GM21423 (cell line): Measurements from ENCODE around the gene B9D2.
A peak's percentile ranks its signal among the peaks of the same experiment; 100 is the strongest.

Source experiments
- ATAC-seq: cut with Tn5 transposase; IDR thresholded peaks from one replicate; pipeline ENCODE4 v1.9.1; 2021; ENCODE audit warnings: mild to moderate bottlenecking, moderate library complexity; ENCODE audit not compliant: unreplicated experiment

Gene B9D2

DNA sequence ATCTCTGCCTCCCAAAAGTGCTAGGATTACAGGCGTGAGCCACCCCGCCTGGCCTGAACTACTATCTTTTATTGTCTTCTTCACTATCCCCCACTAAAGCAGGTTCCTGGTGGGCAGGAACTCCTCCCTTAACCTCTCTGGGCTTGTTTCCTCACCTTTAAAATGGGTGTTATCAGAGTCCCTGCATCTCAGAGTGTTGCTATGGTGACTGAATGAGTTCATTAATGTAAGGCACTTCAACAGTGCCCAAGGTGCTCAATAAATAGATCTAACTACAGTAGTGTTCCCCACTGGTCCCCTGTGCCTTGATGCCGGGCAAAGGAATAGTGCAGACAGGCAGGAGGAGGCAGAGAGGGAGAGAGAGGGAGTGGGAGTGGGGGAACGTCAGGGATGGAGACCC, 33.5 kb downstream of the B9D2 start:
- ATAC-seq: no peak

DNA sequence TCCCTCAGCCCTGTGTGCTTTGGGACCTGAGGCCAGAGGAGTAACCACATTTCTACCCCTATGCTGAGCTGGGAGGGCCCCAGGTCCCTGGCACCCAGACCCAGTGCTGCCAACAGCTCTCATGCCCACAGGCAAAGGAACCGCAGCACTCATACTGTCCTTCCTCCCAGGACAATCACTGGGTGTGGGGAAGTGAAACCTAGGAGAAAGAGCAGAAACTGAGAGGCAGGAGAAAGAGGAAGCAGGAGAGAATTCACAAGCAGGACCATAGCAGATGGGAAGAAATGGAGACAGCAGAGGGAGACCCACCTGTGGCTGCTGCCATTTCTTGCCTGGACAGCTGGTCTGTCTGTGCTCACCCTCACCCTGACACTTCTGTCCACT, 35.1 kb downstream of the B9D2 start:
- no peak for ATAC-seq

DNA sequence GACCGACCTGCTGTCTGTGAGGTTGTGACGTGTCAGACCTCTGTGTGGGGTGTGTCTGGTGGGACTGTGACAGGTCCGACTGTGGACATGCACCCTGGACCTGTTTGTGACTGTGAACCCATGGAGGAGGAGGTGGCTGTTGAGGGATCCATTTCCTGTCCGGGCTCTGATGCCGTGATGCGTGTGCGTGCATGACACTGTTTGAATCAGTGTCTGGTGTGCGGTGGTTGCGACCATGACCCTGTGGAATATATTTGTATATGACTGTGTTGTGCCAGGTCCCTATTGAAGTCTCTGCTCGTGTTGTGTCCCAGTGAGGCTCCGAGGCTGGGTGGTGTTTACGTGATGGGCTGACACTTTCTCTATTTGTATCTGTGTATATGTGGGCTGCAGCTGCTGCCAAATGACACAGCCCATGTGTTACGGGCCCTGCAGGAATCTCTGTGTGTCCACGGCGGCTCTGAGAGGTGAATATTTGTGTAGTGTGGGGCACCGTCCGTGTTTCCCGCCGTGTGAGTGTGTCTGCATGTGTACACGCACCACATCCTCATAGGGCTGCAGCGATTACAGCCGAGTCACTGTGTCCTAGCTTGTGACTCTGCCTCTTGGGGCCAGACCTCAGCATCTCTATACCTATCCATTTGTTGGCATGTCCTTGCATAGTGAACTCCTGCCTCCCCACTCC, 35.6 kb downstream of the B9D2 start:
- ATAC-seq: peak; percentile 1

DNA sequence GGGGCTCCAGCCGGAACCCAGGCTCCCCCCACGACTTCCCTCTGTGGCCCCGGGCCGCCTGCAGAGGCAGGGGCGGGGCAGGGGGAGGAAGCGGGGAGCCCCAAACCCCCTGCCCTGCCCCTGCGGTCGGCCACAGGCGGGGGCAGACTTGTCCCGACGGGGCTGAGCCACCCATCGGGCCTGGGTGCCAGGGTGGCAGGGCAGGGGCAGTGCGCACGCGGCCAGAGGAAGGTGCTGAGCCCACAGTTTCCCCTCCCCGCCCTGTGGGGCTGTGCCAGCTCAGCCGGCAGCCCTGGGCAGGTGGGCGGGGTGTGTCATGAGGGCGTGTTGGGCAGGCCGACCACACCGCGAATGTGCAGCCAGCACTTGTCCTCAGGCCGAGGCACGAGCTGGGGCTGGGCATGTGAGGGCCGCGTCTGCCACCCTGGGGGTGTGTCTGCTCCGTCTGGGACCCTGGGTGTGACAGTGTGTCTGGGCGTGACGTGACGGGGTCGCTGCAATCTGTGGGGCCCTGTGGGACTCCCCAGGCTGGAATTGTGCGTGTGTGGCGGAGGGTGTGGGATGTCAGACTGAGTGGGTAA, 36.3 kb downstream of the B9D2 start:
- peak; percentile 47 for ATAC-seq

DNA sequence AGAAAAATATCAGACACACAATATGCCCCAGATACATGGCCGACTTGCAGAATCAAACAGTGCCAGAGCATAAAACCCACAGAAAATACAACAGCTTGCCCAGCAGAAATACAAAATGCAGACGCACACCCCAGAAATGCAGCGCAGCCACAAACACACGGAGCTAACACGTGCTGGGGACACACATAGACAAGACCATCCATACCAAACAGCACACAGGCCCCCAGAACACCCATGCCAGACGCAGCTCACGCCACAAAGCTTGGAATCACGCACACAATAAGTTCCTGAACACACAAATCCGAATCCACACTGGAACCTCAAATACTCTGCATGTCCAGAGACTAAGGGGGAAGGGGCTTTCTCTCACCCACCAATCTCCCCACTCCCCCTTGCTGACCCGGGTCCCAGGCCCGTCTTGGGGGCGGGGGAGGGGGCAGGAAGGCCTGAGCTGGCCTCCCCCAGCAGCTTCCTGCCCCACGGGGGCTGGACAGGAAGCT, 36.8 kb downstream of the B9D2 start:
- no peak for ATAC-seq

DNA sequence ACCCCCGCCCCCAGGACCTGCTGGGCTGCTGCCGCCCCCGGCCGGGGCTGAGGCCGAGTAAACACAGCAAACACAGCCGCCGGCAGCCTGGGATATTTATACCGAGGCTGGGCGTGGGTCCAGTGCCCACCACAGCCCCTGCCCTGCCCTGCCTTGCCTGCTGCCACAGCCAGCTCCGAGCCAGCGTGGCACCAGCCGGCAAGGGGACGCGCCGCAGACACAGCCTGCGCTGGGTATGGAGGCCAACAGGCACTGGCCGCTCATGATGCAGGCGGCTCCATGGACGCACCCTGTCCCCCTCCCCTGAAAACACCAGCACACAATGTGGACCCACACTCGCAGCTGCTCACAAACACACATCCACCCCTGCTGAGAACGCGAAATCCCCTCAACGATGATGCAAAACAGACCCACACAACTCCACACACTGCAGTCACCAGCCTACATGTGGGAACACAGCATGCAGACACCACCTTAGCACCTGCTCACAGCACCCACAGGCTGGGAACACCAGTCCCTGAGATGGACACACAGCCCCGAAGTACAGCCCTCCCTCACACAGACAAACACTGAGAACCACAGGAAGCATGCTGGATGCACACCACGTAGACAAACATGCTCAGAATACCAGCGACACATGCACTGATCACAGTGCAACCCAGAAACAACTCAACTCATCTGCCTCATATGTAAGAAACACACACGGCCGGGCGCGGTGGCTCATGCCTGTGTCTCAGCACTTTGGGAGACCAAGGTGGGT, 37.8 kb downstream of the B9D2 start:
- no peak for ATAC-seq

DNA sequence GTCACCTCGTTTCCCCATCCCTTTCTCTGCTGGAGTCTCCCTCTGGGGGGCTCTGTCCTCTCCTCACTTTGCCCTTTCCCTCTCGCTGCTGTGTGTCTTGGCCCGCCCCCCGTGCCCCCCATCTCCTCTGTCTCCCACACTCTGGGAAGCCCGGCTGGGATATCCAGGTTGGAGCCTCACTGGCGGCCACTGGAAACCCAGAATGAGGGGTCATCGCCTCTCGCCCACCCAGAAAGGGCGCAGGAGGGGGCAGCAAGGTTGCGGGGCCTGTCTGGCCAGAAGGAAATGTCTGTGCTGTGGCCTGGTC, 38.4 kb downstream of the B9D2 start:
- ATAC-seq: no peak

DNA sequence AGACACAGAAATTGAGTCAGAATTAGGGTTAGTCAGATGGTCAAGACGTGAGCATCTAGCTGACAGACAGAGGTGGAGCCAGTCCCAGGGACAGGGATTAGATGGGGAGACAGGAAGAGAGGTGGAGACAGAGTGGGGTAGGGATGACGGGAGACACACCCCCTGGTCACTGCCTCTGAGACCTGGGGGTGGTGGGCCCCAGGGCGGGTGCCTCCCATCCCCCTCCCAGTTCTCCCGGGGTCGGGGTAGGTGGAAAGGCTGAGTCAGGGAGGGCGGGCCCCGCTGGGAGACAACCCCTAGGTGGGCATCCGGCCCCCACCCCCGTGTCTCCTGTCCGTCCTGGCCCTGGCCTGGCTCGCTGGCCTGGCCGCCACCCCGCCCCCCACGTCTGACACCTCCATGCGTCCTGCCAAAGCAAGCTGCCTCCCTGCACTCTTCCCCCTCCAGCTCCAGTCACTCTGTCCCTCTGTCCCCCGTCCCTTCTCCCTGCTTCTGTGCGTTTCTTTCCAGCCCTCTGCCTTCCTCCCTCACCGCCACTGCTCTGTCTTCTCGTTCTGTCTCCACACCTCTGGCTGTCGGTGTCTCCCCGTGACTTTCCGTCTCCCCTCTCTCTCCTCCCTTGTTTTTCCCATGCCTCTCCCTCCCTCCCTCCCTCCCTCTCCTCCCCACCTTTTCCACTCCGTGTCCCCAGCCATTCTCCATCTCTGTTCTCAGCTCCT, 38.9 kb downstream of the B9D2 start:
- no peak for ATAC-seq

DNA sequence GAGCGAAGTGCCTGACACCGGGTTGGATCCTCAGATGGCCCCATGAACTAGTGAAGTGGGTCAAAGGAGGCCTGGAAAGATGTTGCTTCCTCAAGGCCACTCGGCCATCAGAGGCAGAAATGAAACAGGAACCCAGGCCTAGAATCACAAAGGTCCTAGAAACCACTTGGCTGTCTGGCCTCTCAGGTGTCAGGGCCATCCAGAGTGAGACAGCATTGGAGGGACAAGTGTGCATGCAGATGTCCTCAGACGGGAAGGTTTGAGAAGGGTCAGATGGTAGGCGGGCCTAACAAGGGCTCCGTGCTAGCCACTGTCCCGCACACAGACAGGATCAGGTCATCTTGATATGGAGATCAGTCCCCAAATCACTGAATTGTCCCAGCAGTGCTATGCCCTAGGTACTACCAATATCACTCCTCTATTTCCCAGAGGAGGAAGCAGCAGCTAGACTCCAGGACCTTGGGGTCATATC, 39.7 kb downstream of the B9D2 start:
- no peak for ATAC-seq

DNA sequence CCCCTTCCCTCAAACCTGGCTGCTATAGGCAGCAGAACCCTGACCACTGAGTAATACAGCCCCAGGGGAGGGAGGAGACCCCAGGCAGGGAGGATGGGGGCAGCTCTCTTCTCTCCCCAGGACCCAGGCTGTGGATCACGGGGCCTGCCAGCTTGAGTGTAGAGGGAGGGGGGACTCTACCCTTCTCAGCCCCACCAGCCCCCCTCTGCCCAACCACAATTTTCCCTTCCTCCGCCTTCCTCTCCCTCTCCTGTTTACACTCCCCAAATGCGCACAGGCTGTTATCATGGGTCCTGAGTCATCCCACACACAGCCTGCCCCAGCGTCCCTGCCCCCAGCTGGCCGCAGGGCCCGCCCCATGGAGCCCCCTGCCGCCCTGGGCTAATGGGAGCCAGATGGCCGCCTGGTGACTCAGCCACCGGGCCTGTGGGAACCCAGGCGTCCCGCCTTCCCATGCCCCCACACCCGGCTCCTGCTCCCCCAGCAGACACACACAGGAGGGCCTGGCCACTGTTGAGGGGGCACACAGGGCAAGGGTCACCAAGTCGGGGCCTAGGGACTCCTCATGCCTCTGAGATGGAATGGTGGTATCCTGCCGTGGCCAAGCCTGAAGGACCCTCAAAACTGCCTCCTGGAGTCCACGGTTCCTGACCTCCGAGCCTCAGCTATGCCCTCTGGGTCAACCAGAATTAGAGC, 40.4 kb downstream of the B9D2 start:
- no peak for ATAC-seq

DNA sequence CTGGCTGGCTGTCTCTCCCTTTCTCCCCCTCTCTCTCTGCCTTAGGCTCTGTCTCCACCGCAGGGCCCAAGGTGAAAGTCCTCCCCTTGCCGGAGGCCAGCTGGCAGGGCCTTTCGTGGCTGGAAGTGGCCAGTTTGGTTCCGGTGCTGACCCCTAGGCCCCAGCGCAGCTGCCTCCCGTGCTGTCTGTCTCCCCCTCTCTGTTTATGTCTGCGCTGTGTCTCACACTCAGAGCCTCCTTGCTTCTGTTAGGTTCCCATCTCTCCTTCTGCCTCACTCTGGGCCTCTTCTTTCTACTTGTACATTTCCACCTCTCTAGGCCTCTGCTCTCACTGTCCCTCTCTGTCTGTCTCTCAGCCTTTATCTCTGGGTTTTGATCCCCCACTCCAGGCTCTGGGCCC, 40.9 kb downstream of the B9D2 start:
- no peak for ATAC-seq

DNA sequence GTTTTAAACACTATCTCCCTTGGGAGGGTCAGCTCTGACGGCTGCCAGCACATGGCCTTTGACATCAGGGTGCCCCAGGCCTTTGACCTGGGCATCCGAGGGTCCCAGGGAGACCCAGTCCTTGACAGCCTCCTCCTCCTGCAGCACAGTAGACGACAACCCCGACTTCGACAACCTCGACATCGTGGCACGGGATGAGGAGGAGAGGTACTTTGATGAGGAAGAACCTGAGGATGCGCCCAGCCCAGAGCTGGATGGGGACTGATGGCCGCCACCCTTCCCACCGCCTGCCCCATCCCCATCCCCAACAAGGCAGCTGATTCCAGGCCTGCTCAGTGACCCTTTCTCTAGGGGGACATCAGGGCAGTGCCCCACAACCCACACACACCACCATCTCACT, 41.5 kb downstream of the B9D2 start:
- ATAC-seq: no peak

DNA sequence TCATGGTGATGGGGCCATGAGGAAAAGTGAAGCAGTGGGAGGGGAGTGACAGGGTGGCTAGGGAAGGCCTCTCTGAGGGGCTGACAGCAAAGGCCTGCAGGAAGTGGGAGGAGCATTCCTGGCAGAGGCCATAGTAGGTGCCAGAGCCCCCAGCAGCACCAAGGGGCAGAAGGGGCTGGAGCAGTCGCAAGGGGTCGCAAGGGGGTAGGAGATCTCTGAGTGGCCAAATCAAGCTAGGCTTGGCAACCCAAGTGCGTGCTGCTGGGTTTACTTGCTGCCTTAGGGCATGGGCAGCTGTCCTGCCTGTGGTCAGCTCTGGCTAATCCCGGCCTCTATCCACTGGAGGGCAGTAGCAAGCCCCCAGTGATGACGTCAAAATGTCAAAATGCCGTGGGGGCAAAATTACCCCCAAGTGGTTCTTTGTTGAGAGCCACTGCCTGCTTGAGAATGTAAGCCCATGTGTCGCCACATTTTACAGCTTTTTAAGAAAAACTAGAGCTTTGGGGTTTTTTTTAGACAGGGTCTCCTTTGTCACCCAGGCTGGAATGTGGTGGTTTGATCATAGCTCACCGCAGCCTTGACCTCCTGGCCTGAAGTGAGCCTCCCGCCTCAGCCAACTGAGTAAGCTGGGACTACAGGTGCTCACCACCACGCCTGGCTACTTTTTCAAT, 42.2 kb downstream of the B9D2 start:
- ATAC-seq: no peak

DNA sequence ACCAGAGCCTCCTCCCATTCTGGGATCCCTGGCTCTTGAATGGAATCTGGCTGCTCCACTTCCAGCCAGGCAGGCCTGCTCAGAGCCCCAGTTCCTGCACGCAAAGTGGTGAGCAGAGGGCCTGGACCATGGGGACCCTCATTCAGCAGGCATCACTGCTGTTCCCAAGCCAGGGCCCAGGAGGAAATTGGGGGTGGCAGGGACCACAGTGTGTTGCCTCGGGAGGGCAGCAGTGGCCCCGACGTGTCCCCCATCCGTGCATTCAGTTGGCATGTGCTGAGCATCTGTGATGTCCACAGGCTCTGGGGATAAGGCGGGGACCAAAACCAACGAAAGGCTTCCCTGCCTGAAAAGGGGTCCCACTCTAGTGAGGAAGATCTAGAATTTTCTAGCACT, 42.7 kb downstream of the B9D2 start:
- ATAC-seq: no peak

DNA sequence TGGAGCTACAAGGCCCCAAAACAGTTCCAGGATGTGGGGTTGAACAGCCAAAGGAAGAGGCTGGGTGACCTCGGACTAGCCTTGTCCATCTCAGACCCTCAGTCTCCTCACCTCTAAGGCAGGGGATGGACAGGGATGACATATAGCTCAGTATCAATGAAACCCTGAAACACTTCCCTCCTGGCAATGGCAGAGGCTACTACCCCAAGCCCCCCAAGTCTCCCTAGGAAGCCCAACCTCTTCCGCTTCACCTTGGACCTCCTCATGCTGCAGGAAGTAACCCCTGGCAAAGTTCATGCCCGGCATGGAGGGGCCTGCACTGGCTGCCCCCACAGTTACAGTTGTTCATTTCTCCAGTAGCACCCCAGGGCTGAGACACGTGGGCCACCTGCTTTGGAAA, 43.4 kb downstream of the B9D2 start:
- ATAC-seq: no peak

DNA sequence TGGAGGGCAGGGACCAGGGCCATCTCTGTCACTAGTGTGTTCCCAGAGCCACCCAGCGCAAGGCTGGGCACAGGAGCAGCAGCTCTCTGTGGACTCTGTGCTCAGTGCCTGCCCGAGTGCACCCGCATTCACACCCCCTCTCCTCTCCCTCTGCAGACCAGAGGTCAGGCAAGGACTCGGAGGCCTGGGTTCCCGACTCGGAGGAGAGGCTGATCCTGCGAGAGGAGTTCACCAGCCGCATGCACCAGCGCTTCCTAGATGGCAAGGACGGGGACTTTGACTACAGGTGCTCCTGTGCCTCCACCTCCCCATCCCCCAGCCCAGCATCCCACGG, 43.8 kb downstream of the B9D2 start:
- no peak for ATAC-seq

DNA sequence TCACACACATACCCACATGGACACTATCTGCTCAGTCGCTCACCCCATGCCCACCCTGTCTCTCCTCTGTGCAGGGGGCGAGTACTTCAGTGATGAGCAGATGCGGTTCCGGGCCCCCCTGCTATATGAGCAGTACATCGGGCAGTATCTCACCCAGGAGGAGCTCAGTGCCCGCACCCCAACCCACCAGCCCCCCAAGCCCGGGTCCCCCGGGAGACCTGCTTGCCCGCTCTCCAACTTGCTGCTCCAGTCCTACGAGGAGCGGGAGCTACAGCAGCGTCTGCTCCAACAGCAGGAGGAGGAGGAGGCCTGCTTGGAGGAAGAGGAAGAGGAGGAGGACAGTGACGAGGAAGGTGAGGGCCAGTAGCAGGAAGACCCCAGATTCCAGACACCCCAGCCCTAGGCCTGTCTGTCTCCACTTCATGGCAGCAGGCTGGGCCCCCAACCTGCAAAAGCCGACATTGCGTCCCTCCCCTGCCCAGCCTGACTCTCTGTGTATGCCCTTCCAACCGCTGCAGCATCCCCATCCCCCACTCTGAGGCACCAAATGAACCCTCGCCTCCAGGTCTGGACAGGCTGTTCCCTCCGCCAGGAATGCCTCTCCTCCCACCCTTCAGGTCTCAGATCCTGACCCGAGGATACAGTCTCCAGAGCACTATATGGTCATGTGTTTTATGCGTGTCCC, 44.3 kb downstream of the B9D2 start:
- no peak for ATAC-seq

DNA sequence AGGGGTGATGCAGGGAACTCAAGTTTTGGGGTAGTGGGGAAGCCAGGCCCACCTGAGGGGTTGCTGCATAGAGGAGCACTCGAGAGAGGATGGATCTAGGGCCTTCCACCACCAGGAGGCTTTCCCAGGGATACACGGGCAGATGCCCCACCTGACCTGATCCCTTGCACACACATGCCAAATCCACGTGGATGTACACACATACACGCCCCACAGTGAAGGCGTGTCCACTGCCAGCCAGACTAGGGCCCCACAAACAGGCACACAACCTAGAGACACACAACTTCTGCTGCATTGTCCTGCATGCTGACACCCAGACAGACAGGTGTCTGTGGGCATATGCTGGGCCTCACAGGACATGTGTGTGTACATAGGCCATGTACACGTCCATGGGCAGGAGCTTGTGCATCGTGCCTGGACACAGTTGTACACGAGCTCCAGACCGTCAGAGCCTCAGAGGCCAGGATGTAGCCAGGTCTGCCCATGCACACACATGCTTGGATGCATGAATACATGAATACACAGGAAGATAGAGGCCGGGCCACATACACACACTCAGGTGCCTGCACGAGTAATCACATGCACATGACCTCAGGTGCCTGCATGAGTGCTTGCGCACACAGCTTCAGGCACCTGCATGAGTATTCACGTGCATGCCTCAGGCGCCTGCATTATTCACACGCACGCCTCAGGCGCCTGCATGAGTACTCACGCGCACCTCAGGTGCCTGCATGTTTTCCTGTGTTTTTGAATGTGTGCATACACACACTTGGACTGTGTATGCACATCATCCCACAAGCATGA, 45.1 kb downstream of the B9D2 start:
- no peak for ATAC-seq

DNA sequence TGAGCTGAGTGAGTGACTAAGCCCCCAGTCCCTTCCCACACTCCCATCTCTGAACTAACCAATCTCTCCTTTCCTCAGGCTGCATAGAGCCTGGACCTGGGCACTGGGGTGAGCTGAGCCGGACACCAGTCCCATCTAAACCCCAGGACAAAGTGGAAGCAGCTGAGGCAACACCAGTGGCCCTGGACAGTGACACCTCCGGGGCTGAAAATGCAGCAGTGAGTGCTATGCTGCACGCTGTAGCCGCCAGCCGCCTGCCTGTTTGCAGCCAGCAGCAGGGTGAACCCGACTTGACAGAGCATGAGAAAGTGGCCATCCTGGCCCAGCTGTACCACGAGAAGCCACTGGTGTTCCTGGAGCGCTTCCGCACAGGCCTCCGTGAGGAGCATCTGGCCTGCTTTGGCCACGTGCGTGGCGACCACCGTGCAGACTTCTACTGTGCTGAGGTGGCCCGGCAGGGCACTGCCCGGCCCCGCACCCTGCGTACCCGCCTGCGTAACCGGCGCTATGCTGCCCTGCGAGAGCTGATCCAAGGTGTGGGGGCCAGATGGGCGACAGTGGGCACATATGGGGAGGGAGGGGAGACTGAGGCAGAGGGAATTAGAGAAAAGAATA, 47.5 kb downstream of the B9D2 start:
- no peak for ATAC-seq
